Measurements from ENCODE around the gene LRRC8A.

- TF ChIP-seq EZH2 (IDR thresholded peaks at IDR 0.05; ENCODE audit: borderline replicate concordance, low read length), result no peak
- no peak for TF ChIP-seq CTCF (IDR thresholded peaks at IDR 0.05; ENCODE audit: low read length)
Observed at GRCh38 chr9:128918921-128919320, 37.0 kb downstream of the LRRC8A start.
